GM18520 (cell line): ENCODE measurements around the gene HNRNPCL2.
"Not testable (repeated sequence)": the region's sequence is repeated elsewhere in the genome, so short reads cannot be mapped to it uniquely, and the experiment has no call there.

Experiments used
- ATAC-seq: cut with Tn5 transposase; IDR thresholded peaks from one replicate; pipeline ENCODE4 v1.9.1; 2021; ENCODE audit not compliant: unreplicated experiment

HNRNPCL2 gene

DNA sequence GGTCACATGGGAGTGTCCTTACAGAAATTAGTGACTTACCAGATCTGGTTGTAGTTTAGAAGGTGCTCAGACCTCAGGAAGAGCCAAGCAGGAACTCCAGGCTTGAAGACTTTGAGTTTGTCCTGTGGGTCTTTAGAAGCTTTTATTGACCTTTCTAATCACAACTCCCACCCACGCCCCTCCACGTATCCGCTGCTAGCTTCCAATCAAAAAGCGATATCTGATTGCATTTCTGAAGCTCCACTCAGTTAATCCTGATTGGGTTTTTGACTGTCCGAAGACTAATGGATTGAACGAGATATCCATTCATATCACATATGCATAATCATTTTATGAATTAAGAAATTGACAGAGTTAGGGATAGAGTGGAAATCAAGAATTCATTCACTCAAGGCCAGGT lies at the start of gene HNRNPCL2:
Gene HNRNPCL2, minus strand, starts transcription at position 101 of the 400 bp plus-strand sequence. CDS start 454 bp downstream, outside the sequence.
- not testable (repeated sequence) for ATAC-seq

DNA sequence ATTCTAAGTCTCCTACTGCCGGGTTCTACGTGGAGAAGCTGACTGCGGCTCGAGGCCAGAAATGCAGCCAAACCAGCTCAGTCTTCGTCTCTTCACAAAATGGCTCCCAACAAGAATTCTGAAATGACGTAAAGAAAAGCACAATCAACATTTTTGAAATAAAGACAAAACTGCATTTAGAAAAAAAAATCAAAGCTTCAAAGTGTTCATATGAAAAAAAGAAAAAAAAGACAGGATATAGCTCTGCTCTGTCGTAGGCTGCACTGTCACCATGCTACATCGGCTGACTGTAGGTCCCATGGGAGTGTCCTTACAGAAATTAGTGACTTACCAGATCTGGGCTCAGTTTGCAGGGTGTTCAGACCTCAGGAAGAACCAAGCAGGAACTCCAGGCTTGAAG lies 48.9 kb upstream of the HNRNPCL2 start, which contains the start of gene HNRNPCL4:
Gene HNRNPCL4, minus strand, starts transcription at position 101 of the 400 bp plus-strand sequence. CDS start 164 bp downstream, outside the sequence.
- not testable (repeated sequence) for ATAC-seq

DNA sequence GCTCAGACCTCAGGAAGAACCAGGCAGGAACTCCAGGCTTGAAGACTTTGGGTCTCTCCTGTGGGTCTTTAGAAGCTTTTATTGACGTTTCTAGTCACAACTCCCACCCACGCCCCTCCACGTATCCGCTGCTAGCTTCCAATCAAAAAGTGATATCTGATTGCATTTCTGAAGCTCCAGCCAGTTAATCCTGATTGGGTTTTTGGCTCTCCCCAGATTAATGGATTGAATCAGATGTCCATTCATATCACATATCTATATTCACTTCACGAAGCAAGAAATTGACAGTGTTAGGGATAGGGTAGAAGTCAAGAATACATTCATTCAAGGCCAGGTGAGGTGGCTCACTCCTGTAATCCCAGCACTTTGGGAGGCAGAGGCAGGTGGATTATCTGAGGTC lies 39.3 kb upstream of the HNRNPCL2 start, which contains the start of gene PRAMEF26:
Gene PRAMEF26, minus strand, starts transcription at position 101 of the 400 bp plus-strand sequence. CDS start 2,914 bp downstream, outside the sequence.
- not testable (repeated sequence) for ATAC-seq

DNA sequence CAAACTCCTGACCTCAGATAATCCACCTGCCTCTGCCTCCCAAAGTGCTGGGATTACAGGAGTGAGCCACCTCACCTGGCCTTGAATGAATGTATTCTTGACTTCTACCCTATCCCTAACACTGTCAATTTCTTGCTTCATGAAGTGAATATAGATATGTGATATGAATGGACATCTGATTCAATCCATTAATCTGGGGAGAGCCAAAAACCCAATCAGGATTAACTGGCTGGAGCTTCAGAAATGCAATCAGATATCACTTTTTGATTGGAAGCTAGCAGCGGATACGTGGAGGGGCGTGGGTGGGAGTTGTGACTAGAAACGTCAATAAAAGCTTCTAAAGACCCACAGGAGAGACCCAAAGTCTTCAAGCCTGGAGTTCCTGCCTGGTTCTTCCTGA lies 46.2 kb downstream of the HNRNPCL2 start, which contains the start of gene PRAMEF25:
Gene PRAMEF25, plus strand, starts transcription at position 301 of the 400 bp plus-strand sequence. CDS start 2,920 bp downstream, outside the sequence.
- ATAC-seq: not testable (repeated sequence)
